GM12878 (cell line): ENCODE data around the gene AP5Z1. TPM values are rescaled to one million over a fixed set of nuclear protein-coding genes. Genes with fewer than 3 reads are reported as not detected.
A peak's percentile ranks its signal among the peaks of the same experiment; 100 is the strongest.

ENCODE experiments used
- ATF7 ChIP-seq: fragments of 450-650 bp; IDR thresholded peaks from 2 replicates; pipeline ENCODE4 v1.6.1; 2016; ENCODE audit warnings: low read depth, mild to moderate bottlenecking
- BHLHE40 ChIP-seq, 2 experiments: fragments of 450-650 bp in 1 of 2; IDR thresholded peaks; 2 replicates each; pipeline ENCODE4 v1.6.1; 2011 to 2017; ENCODE audit warnings: low read depth in 2 of 2, borderline replicate concordance in 1 of 2, improper control_type of control experiment in 1 of 2, low read length in 1 of 2, mild to moderate bottlenecking in 1 of 2
- CBX3 ChIP-seq: fragments of 200-600 bp; sonication (generic); IDR thresholded peaks from 2 replicates; pipeline ENCODE4 v1.6.1; 2016; ENCODE audit warnings: low read depth, borderline replicate concordance
- EZH2 ChIP-seq: IDR thresholded peaks from 2 replicates; pipeline ENCODE4 v1.6.1; 2012; ENCODE audit warnings: low read depth, mild to moderate bottlenecking, control low read depth, inconsistent platforms, low read length, borderline replicate concordance; ENCODE audit not compliant: control insufficient read depth
- FOS ChIP-seq: IDR thresholded peaks from 3 replicates; pipeline ENCODE4 v1.6.1; 2011; ENCODE audit warnings: borderline replicate concordance; ENCODE audit not compliant: insufficient read length; ENCODE audit errors: extremely low read depth
- FOXM1 ChIP-seq: IDR thresholded peaks from 2 replicates; pipeline ENCODE4 v1.6.1; 2012; ENCODE audit warnings: low read depth, mild to moderate bottlenecking, inconsistent platforms, low read length, moderate library complexity
- HDAC6 ChIP-seq: fragments of 200-600 bp; sonication (generic); IDR thresholded peaks from one replicate; pipeline ENCODE4 v1.8.0; 2017; ENCODE audit warnings: antibody characterized with exemption; ENCODE audit not compliant: unreplicated experiment
- HDGF ChIP-seq: fragments of 450-650 bp; IDR thresholded peaks from 2 replicates; pipeline ENCODE4 v1.6.1; 2016; ENCODE audit warnings: antibody characterized with exemption
- IRF4 ChIP-seq: IDR thresholded peaks from 2 replicates; pipeline ENCODE4 v1.6.1; 2011; ENCODE audit warnings: low read depth, low read length
- KLF5 ChIP-seq: fragments of 450-650 bp; IDR thresholded peaks from 2 replicates; pipeline ENCODE4 v1.6.1; 2014; ENCODE audit warnings: mild to moderate bottlenecking; ENCODE audit not compliant: partially characterized antibody
- MEF2A ChIP-seq: IDR thresholded peaks from 2 replicates; pipeline ENCODE4 v1.6.1; 2011; ENCODE audit warnings: low read depth, mild to moderate bottlenecking, low read length, moderate library complexity; ENCODE audit not compliant: insufficient read depth
- PAX5 ChIP-seq: IDR thresholded peaks from 2 replicates; pipeline ENCODE4 v1.6.1; 2011; ENCODE audit warnings: low read depth, low read length, borderline replicate concordance
- PAX8 ChIP-seq: fragments of 450-650 bp; IDR thresholded peaks from 2 replicates; pipeline ENCODE4 v1.6.1; 2017; ENCODE audit warnings: mild to moderate bottlenecking, moderate library complexity
- POU2F2 ChIP-seq: IDR thresholded peaks from 3 replicates; pipeline ENCODE4 v1.6.1; 2011; ENCODE audit warnings: low read depth, mild to moderate bottlenecking, low read length, borderline replicate concordance
- SMARCA5 ChIP-seq: fragments of 450-650 bp; IDR thresholded peaks from 2 replicates; pipeline ENCODE4 v1.6.1; 2017; ENCODE audit warnings: mild to moderate bottlenecking
- ZNF622 ChIP-seq: fragments of 450-650 bp; IDR thresholded peaks from 2 replicates; pipeline ENCODE4 v1.6.1; 2017; ENCODE audit warnings: mild to moderate bottlenecking, inconsistent platforms
- polyA plus RNA-seq, 11 experiments: library from polyadenylated mRNA; depleted of rRNA in 4 of 11; unstranded in 6 of 11; stranded (reverse) in 5 of 11; fragments of >200 nt; fragmentation: Nextera tagmentation in 4 of 11; fragmentation: Illumina TruSeq in 1 of 11; extraction: Ambion mirVana in 4 of 11; extraction: Trizol in 1 of 11; gene quantifications; 1 replicate in 1 of 11; 2 replicates in 10 of 11; pipeline versions ENCODE4 v1.2.1 to v1.2.3, GENCODE V29; 2011 to 2016; ENCODE audit warnings: inconsistent platforms in 2 of 11, missing spikeins in 2 of 11, low read depth in 1 of 11
- total RNA-seq, 4 experiments: library from RNA; depleted of rRNA in 3 of 4; stranded (reverse); fragments of >200 nt in 3 of 4; fragmentation: Illumina TruSeq in 1 of 4; extraction: Trizol in 1 of 4; gene quantifications; 2 replicates each; pipeline versions ENCODE4 v1.2.1 to v1.2.3, GENCODE V29; 2013 to 2021
- TF ChIP-seq, protein P1 (sequence below): IDR thresholded peaks from 2 replicates; pipeline ENCODE4 v1.6.1; 2011; ENCODE audit warnings: low read depth, low read length, improper control_type of control experiment, borderline replicate concordance
- TF ChIP-seq, protein P2 (sequence below): fragments of 450-650 bp; IDR thresholded peaks from 2 replicates; pipeline ENCODE4 v1.6.1; 2016; ENCODE audit warnings: mild to moderate bottlenecking
- TF ChIP-seq, protein P3 (sequence below): IDR thresholded peaks from 2 replicates; pipeline ENCODE4 v1.6.1; 2012; ENCODE audit warnings: low read depth, low read length, improper control_type of control experiment
- TF ChIP-seq, protein P4 (sequence below): IDR thresholded peaks from 2 replicates; pipeline ENCODE4 v1.6.1; 2012; ENCODE audit warnings: mild to moderate bottlenecking, low read depth, low read length
- TF ChIP-seq, protein P5 (sequence below): fragments of 450-650 bp; IDR thresholded peaks from 2 replicates; pipeline ENCODE4 v1.6.1; 2017; ENCODE audit warnings: mild to moderate bottlenecking, low read depth, inconsistent platforms; ENCODE audit not compliant: poor library complexity, severe bottlenecking

Gene AP5Z1
- total and polyA plus RNA-seq, 10 of the 15 experiments (the other 5 are each of a cell fraction or from before 2014, with no cell fraction given): 0.37 to 43.4 (median 19.4) TPM

DNA sequence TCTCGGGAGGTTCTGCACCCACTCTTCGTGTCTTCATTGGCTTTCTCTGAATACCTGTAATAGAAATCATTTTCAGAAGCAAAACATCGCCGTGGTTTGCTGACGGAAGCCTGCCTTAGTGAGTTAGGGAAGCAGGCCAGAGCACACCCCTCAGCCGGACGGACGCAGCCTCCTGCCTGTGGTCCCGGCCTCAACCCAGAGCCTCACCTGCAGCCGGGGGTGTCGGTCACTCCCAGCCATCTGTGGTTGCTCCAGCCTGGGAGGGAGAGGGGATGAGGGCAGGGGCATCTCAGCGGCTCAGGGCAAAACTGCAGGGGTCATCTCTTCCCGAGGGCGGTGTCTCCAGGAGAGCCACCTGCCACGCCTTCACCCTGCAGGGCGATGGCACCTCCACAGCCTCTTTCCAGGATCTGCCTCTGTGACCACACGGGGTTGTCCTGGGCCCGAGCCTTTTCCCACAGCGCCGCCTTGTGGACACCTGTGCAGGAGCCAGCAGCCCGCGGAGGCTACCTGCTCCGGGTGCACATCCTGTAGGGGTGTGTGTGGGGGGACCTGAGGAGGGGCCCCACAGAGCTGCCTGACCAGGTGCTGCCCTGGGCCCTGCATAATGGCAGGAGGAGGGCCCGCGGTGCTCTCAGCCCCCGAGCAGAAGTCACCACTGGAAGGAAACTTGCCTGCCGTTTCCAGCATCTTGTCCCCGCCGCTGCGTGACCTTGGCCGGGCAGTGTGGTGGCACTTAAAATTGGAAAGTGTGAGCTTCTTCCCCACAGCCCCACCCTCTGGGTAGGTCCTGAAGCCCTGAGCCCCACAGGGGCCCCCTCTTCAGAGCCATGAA lies 21.6 kb upstream of the AP5Z1 start (continued):
- TF ChIP-seq SMARCA5: peak; percentile 77
- no peak for TF ChIP-seq HDGF
- TF ChIP-seq FOS: no peak
- peak; percentile 59; the same call in 1 of the 3 replicates for TF ChIP-seq POU2F2
- TF ChIP-seq, protein P1, sequence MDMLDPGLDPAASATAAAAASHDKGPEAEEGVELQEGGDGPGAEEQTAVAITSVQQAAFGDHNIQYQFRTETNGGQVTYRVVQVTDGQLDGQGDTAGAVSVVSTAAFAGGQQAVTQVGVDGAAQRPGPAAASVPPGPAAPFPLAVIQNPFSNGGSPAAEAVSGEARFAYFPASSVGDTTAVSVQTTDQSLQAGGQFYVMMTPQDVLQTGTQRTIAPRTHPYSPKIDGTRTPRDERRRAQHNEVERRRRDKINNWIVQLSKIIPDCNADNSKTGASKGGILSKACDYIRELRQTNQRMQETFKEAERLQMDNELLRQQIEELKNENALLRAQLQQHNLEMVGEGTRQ: no peak
- 0 out of 2 replicates have a peak, but pooled peaks have one; percentile 49 for TF ChIP-seq PAX5
- no peak for TF ChIP-seq IRF4
- TF ChIP-seq FOXM1: no peak
- TF ChIP-seq, protein P2, sequence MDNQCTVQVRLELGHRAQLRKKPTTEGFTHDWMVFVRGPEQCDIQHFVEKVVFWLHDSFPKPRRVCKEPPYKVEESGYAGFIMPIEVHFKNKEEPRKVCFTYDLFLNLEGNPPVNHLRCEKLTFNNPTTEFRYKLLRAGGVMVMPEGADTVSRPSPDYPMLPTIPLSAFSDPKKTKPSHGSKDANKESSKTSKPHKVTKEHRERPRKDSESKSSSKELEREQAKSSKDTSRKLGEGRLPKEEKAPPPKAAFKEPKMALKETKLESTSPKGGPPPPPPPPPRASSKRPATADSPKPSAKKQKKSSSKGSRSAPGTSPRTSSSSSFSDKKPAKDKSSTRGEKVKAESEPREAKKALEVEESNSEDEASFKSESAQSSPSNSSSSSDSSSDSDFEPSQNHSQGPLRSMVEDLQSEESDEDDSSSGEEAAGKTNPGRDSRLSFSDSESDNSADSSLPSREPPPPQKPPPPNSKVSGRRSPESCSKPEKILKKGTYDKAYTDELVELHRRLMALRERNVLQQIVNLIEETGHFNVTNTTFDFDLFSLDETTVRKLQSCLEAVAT: no peak
- no peak for TF ChIP-seq MEF2A
- TF ChIP-seq CBX3: no peak
- no peak for TF ChIP-seq KLF5
- no peak for TF ChIP-seq PAX8
- no peak for TF ChIP-seq ATF7
- TF ChIP-seq, protein P3, sequence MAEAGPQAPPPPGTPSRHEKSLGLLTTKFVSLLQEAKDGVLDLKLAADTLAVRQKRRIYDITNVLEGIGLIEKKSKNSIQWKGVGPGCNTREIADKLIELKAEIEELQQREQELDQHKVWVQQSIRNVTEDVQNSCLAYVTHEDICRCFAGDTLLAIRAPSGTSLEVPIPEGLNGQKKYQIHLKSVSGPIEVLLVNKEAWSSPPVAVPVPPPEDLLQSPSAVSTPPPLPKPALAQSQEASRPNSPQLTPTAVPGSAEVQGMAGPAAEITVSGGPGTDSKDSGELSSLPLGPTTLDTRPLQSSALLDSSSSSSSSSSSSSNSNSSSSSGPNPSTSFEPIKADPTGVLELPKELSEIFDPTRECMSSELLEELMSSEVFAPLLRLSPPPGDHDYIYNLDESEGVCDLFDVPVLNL: no peak
- TF ChIP-seq, protein P4, sequence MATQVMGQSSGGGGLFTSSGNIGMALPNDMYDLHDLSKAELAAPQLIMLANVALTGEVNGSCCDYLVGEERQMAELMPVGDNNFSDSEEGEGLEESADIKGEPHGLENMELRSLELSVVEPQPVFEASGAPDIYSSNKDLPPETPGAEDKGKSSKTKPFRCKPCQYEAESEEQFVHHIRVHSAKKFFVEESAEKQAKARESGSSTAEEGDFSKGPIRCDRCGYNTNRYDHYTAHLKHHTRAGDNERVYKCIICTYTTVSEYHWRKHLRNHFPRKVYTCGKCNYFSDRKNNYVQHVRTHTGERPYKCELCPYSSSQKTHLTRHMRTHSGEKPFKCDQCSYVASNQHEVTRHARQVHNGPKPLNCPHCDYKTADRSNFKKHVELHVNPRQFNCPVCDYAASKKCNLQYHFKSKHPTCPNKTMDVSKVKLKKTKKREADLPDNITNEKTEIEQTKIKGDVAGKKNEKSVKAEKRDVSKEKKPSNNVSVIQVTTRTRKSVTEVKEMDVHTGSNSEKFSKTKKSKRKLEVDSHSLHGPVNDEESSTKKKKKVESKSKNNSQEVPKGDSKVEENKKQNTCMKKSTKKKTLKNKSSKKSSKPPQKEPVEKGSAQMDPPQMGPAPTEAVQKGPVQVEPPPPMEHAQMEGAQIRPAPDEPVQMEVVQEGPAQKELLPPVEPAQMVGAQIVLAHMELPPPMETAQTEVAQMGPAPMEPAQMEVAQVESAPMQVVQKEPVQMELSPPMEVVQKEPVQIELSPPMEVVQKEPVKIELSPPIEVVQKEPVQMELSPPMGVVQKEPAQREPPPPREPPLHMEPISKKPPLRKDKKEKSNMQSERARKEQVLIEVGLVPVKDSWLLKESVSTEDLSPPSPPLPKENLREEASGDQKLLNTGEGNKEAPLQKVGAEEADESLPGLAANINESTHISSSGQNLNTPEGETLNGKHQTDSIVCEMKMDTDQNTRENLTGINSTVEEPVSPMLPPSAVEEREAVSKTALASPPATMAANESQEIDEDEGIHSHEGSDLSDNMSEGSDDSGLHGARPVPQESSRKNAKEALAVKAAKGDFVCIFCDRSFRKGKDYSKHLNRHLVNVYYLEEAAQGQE: no peak
- TF ChIP-seq ZNF622: no peak
- no peak for TF ChIP-seq EZH2
- TF ChIP-seq HDAC6: no peak
- TF ChIP-seq BHLHE40 (IDR thresholded peaks at IDR 0.05; ENCODE audit: borderline replicate concordance in 1 of 2, low read depth in 2 of 2, low read length in 1 of 2): no peak
- TF ChIP-seq, protein P5, sequence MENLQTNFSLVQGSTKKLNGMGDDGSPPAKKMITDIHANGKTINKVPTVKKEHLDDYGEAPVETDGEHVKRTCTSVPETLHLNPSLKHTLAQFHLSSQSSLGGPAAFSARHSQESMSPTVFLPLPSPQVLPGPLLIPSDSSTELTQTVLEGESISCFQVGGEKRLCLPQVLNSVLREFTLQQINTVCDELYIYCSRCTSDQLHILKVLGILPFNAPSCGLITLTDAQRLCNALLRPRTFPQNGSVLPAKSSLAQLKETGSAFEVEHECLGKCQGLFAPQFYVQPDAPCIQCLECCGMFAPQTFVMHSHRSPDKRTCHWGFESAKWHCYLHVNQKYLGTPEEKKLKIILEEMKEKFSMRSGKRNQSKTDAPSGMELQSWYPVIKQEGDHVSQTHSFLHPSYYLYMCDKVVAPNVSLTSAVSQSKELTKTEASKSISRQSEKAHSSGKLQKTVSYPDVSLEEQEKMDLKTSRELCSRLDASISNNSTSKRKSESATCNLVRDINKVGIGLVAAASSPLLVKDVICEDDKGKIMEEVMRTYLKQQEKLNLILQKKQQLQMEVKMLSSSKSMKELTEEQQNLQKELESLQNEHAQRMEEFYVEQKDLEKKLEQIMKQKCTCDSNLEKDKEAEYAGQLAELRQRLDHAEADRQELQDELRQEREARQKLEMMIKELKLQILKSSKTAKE: no peak
